Skin of body (tissue), 2 donors: Measurements from ENCODE around the gene SCGB1C1. TPM values are rescaled to one million over a fixed set of nuclear protein-coding genes. Genes with fewer than 3 reads are reported as not detected.

Experiments
- DNase-seq: peaks from one replicate; lab custom pipeline; 2025; lab: John Stamatoyannopoulos, UW
- total RNA-seq: library from RNA; depleted of rRNA; stranded (reverse); fragments of >200 nt; gene quantifications from one replicate; pipeline ENCODE4 v1.2.3, GENCODE V29; 2014

The SCGB1C1 gene
- total RNA-seq, 1 donor from 2014 or later: not detected

DNA sequence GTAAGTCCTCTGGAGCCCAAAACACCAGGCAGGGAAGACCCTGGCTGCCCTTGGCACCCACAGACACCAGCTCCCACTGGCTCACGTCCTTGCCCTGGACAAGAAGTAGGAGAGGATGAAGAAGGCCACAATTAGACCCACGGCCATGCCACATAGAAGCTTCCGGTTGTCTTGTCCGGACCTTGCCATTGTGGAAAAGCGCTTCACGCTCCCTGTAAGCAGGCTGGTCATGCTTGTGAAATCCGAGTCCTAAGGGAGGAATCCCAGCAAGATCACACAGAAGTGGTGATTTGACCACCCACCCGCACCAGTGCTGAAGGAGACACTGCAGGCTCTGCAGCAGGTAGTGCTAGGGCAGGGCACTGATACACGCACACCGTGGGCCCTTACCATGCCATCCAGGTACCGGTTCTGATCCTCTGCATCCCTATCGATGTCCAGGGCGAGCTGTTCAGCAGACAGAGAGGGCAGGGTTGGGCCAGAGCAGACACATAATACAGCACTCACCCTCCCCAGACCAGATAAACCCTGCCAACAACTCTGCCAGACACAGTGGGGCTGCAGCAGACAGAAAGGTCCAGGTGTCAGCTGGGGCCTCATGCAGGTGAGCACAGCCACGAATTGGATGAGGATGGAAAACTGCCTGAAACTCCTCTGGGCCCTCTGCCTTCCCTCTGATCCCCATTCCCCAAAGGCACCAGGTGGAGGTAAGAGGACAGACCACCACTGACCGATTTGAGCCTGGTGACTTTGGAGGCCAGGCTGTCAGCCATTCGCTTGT is 12.5 kb downstream of the SCGB1C1 start:
- no peak for DNase-seq

DNA sequence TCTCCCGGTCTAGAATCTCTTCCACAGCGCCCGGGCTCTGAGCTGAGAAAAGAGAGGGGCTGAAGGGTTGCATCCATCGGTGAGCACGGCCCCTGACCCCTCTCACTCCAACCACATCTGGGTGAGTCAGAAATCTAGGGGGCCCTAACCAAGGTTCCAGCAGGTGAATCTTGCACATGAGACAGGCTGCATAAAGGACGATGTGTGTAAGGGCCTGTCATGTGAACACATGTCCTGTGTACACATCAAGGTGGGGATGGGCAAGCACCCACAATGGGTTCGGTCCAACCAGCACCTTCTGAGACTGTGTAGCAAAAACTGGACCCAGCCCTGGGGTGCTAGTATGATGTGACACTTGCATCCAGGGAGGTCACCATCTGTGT is 13.1 kb downstream of the SCGB1C1 start:
- DNase-seq: no peak

DNA sequence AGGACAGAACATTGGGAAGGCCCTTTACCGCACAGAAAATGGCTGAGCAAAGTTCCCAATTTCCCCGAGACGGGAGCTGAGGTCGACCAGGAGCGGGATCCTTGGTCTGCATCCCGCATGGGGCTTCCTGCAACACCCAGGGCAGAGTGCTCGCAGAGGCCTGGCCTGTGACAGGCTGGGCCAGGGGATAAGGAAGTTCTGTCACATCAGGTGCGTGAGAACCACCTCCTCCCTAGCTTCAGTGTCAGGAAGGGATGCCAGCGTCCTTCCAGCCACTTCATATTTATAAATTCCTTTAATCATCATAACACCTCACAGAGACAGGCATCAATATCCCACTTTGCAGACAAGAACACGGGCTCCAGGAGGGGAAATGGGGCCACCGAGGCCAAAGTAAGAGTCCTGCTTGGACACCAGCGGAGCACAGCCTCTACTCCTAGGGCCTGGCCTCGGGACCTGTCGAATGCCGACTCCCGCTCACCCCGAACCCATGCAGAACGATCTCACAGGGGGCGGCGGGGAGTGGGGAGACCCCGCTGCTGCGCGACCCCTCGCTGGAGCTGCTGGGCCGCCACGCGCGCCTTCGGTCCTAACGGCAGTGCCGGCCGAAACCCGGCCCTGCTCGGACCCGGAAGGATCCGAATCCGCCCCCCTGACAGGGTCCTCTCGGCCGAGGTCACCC is 13.8 kb downstream of the SCGB1C1 start:
- no peak for DNase-seq

DNA sequence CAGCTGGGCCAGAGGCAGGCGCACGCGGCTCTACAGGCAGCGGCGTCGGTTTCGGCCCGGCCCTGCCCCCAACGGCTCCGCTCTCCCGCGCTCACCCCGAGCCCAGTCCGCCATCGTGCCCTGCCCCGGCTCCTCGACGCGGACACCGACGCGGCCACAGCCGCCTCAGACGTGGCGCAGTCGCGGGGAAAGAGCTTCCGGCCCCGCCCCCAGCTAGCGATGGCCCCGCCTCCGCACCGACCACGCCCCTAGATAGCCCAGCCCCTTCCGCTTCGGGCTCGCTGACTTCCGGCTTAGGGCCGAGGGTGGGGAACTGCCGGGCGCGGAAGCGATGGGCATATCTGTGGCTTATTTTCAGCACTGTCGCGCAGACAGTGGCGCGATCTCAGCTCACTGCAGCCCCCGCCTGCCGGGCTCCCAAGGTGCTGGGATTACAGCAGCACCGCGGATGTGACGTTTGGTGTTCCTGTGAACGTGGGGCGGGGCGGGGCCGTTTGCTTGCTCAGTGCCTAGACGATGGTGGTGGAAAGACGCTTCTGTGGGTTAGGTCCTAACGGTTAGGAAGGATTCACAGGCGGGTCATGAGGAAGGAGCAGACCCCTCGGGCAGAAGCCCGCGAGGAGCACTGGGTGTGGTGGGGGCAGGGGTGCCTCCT is 14.5 kb downstream of the SCGB1C1 start, which contains the start of the genes BET1L and RIC8A:
Gene BET1L, minus strand, starts transcription at position 192 of the 655 bp plus-strand sequence. Its CDS starts 78 bp downstream, at position 114.
Gene RIC8A, plus strand, starts transcription at position 501 of the 655 bp plus-strand sequence. CDS start 1,147 bp downstream, outside the sequence.
- DNase-seq: peak; percentile 99

DNA sequence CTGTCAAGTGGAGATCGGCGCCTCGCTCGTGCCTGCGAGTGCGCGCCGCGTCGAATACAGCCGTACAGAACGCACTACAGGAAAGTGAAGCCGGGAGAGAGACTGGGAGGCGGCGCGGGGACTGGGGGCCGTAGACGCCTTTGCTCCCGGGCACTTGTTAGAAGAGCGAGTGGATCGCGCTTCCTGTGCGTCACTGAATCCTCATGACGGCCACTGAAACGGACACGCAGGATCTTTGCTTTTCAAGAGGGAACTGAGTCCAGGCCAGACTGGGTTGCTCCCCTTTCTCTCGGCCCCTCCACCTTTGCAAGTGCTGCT is 14.9 kb downstream of the SCGB1C1 start:
- peak; percentile 59 for DNase-seq

DNA sequence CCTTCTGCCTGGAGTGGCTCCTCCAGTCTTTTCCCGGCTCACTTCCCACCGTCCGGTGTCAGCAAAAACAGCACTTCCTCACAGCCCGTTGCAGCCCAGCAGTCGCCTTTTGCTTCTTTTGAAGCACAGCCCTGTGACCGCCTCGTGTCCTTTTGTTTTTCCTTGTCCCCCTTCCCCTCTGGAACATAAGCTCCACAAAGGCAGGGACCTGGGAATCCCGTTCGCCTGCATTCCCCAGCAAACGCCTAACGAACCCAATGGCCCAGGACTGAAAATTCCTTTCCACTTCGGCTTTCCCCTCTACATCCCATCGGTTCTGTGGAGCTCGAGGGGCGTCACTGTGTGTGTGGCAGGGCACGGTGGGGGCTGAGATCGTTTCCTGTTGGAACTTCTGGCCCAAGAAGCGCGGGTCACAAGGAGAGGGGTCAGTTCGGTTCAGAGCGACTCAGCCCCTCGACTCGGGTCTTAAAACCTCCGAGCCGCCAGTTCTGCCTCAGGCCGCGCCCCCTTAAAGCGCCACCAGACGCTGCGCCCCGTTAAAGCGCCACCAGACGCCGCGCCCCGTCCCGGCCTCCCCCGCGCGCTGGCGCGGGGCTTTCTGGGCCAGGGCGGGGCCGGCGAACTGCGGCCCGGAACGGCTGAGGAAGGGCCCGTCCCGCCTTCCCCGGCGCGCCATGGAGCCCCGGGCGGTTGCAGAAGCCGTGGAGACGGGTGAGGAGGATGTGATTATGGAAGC is 15.5 kb downstream of the SCGB1C1 start:
- peak; percentile 65 for DNase-seq

DNA sequence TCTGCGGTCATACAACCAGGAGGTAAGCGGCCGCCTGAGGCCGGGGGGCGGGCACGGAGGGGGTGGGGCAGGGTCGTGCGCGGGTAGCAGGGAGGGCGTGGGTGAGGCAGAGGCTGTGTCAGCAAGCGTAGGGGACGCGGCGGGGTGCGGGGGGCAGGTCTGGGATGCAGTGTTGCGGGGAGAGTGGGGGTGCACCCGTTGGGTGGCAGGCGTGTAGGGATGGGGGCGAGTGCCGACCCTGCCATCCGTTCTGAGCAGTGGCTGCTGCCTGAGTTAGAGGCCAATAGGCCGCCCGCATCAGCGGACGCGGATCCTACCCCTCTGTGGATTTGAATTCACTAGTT is 16.0 kb downstream of the SCGB1C1 start:
- DNase-seq: no peak

DNA sequence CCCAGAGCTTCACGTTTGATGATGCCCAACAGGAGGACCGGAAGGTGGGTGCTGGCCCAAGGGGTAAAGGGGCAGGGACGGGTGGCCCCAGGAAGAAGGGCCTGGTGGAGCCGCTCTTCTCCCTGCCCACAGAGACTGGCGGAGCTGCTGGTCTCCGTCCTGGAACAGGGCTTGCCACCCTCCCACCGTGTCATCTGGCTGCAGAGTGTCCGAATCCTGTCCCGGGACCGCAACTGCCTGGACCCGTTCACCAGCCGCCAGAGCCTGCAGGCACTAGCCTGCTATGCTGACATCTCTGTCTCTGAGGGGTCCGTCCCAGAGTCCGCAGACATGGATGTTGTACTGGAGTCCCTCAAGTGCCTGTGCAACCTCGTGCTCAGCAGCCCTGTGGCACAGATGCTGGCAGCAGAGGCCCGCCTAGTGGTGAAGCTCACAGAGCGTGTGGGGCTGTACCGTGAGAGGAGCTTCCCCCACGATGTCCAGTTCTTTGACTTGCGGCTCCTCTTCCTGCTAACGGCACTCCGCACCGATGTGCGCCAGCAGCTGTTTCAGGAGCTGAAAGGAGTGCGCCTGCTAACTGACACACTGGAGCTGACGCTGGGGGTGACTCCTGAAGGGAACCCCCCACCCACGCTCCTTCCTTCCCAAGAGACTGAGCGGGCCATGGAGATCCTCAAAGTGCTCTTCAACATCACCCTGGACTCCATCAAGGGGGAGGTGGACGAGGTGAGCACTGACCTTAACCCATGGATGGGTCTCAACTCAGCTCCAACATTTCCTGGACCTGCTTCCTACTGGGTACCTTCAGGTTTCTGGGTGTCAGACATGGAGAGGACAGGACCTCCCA is 16.6 kb downstream of the SCGB1C1 start:
- no peak for DNase-seq

DNA sequence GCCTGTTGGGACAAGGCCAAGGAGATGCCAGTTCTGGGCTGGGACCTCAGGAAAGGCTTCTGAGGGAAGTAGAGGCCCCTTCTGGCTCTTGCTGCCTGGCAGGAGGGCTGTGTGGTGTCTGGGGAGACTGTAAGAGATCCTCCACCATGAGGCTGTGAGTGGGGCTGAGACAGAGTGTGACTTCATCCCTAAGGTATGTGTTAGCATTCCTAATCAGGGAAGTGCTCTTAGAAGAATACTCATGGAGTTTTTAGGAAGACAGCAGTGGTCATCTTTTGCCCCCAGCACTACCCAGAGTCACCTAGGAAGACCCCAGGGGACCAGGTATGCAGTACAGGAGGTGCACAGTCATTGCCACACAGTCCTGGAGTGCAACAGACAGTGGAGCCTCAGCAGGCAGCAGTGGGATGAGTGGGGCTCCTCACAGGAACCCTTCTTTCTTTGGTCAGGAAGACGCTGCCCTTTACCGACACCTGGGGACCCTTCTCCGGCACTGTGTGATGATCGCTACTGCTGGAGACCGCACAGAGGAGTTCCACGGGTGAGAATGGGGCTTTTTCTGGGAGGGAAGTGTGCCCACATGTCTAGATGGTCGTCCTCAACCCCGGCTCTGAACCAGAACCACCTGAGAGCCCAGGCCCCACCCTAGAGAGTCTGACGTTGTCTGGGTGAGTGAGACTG is 17.4 kb downstream of the SCGB1C1 start:
- DNase-seq: no peak

DNA sequence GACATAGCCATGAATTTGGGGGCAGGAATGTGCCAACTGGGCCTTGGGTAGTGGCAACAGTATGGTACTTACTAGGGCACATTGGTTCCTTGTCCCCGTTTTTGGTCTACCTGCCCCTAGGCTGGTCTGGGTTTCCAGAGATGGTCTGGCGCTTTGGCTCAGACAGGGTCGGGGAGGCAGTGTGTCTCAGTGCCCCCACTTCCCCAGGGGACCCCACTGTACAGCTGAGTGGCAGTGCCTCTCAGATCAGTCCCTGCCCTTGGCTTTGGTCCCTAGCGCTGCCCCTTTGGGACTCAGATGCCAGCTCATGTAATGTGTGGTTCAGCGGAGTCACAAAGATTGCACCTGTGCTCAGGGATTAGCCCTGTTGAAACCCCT is 17.9 kb downstream of the SCGB1C1 start:
- no peak for DNase-seq

DNA sequence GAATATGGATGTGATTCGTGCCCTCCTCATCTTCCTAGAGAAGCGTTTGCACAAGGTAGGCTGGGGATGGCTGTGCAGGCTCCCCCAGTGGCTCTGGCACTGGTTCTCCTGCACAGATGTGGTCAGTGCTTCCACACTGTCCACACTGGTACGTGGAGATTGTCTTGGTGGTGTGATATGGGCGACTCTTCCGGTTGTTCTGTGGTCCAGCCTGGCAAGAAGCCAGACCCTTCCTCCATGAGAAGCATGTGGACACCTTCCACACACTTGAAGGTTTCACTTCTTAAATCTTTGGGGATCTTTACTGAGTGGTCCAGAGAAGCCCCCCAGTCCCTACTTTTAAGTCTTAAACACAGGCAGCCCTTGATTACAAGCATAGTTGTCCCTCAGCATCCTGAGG is 18.4 kb downstream of the SCGB1C1 start:
- no peak for DNase-seq

DNA sequence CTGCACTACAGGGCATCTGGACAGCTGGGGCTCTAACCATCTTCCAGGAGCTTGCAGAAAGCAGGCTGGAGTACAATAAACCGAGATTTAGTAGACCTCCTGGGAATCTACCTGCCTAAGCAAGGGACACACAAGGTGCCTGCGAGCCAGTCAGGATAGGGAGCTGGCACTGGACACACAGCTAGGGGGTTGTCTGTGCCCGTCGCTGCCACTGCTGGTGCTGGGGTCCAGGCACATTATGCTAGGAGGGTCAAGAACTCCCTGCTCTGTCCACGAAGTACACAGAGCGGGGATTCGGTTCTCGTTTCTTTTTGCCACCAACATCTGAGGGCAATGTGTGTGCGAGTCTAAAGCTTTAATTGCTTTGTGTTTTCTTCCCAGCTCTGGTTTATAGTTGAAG is 18.9 kb downstream of the SCGB1C1 start:
- DNase-seq: no peak

DNA sequence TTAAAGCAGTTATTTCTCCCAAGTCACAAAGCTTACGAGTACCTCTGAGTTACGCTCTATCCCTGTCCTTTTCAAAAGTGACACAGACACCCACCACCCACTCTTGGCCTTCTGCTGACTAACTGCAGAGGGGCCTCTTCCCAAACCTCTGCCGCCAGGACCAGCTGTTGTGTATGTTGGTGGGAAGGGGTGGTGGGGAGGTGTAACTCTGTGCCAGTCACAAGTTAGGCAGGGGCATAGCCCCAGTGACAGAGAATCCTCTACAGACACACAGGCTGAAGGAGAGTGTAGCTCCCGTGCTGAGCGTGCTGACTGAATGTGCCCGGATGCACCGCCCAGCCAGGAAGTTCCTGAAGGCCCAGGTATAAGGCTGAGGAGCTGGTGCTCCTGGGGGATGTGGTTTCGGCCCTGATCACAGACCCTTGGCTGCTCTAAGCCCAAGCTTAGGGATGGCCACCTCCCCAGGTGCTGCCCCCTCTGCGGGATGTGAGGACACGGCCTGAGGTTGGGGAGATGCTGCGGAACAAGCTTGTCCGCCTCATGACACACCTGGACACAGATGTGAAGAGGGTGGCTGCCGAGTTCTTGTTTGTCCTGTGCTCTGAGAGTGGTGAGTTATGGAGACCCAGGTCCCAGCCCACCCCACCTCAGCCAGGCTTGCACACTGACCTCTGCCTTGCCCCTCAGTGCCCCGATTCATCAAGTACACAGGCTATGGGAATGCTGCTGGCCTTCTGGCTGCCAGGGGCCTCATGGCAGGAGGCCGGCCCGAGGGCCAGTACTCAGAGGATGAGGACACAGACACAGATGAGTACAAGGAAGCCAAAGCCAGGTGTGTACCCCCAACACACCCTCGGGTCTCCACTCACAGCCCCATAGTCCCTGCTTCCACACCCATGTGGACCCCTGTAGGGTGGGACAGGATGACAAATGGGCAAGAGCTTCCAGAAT is 19.5 kb downstream of the SCGB1C1 start:
- DNase-seq: no peak

DNA sequence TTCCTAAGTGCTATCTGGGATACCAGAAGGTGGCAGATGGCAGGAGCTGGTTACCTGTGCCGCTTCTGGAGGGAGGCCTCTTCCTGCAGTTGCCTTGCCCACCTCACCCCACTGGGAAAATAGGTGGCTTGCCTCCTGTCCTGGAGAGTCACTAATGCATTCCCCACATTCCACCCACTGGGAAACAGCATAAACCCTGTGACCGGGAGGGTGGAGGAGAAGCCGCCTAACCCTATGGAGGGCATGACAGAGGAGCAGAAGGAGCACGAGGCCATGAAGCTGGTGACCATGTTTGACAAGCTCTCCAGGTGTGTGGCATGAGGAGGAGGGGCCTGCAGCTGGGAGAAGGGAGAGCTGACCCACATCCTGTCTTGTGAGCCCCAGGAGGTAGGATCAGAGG is 20.2 kb downstream of the SCGB1C1 start:
- no peak for DNase-seq

DNA sequence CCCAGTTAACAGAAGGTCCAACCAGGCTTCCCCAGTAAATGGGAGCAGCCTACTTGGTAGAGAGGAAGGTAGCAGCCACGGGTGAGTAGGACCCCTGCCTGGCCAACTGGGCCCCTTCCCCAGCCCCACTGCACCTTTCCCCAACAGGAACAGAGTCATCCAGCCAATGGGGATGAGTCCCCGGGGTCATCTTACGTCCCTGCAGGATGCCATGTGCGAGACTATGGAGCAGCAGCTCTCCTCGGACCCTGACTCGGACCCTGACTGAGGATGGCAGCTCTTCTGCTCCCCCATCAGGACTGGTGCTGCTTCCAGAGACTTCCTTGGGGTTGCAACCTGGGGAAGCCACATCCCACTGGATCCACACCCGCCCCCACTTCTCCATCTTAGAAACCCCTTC is 21.2 kb downstream of the SCGB1C1 start:
- DNase-seq: no peak

DNA sequence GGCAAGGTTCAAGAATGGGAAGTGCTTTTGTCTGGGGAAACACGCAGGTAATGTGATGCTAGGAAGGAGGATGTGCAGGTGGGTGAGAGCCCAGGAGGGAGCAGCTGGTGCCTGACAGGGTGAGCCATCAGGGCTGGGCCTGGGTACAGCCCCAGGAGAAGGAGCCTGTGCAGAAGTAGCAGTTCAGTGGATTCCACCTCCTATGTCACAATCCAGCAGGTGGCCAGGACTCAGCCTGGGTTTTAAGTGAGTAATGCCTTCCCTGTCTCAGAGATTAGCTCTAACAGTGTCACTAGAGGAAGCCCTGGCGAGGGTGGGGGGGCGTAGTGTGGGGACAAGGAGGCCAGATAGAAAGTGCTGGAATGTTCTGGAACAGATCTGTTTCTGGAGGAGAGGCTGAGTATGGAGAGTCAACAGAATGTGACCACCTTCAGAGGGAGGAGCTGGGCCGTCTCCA is 22.7 kb downstream of the SCGB1C1 start:
- no peak for DNase-seq

DNA sequence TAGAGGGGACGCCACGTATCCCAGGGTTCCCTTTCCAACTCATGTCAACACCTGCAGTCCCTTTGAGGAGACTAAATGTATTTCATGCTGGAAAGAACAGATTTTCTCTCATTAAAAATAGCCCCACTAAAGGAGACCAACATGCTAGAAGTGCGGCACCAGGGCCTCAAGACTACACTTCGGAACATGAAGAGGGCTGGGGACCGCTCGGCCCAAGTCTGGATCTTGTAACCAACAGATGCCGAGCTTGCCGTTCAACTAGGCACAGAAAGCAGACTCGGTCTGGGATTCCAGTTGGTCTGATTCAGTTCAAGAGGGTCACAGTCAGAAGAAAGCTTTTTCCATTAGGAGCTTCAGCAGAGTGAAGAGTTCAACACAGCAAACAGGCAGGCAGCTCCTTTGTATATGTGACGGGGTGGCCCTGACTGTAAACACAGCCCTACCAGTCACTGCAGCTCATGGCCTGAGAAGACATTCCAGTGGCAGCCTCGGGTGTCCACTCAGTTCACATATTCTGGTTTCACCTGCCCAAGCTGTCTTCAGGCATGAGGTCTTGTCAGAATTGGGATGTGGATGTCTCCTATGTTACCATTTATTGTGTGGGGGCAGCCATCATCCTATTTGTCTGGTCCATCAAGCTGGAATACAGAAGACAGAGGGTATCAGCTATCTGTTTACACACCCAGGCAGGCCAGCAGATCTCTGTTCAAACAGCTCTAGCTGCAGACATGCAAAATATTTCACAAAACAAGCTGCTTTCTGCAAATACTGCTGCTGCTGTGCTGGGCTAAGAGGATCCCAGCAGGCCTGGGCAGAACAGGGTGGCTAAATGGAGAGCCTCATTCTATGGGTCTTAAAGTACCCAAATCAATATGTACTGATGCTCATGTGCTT is 23.4 kb downstream of the SCGB1C1 start:
- no peak for DNase-seq

DNA sequence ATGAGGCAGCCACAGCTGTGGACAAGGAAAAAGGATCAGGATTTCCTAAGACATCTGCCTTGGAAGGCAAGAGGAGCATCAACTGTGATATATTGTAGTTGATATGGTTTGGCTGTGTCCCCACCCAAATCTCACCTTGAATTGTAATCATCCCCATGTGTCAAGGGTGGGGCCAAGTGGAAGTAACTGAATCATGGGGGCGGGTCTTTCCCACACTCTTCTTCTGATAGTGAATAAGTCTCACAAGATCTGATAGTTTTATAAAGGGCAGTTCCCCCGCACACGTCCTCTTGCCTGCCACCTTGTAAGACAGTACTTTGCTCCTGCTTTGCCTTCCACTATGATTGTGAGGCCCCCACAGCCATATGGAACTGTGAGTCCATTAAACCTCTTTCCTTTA is 24.8 kb downstream of the SCGB1C1 start:
- DNase-seq: no peak
